GM12873 (cell line): Measurements from ENCODE around the gene SH2D6.

ENCODE experiments used
- TF ChIP-seq, protein P1 (sequence below): IDR thresholded peaks from 2 replicates; pipeline ENCODE4 v1.5.1; 2012; ENCODE audit warnings: low read depth, mild to moderate bottlenecking, moderate library complexity, low read length, control low read depth; ENCODE audit not compliant: insufficient read depth; ENCODE audit errors: missing control alignments

The SH2D6 gene

DNA sequence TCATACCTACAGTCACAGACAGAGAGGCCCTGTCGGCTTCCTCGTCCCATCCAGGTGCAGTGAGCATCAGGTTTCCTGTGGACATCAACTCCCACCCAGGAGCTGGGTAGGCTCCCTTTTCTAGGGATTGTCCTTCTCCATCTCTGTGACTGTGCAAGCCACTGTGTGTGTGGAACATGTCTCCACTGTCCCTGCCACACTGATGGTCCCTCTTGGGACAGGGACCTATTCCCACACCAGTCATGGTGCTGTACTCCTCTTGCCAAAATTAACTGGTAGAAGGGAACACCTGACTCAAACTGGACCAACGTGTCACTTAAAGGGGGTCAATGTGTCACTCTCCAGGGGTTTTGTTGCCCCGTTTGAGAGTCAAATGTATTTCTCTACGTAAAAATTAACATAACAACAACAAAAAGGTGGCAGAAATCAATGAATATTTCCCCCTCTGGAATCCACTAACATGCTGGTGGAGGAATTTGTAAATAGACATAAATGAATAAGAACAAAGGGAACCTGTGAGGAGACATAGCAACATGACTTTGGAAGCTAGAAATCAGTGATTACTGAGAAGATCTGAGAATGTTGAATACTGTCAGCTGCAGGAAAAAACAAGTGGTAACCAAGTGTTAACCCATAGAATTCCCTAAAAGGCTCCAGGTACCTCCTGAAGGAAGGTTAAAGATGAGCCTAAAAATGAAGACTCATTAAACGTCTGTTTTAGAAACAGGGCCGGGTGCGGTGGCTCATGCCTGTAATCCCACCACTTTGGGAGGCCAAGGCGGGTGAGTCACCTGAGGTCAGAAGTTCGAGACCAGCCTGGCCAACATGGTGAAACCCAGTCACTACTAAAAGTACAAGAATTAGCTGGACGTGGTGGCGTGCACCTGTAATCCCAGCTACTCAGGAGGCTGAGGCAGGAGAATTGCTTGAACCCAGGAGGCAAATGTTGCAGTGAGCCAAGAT is 40.4 kb downstream of the SH2D6 start:
- TF ChIP-seq, protein P1, sequence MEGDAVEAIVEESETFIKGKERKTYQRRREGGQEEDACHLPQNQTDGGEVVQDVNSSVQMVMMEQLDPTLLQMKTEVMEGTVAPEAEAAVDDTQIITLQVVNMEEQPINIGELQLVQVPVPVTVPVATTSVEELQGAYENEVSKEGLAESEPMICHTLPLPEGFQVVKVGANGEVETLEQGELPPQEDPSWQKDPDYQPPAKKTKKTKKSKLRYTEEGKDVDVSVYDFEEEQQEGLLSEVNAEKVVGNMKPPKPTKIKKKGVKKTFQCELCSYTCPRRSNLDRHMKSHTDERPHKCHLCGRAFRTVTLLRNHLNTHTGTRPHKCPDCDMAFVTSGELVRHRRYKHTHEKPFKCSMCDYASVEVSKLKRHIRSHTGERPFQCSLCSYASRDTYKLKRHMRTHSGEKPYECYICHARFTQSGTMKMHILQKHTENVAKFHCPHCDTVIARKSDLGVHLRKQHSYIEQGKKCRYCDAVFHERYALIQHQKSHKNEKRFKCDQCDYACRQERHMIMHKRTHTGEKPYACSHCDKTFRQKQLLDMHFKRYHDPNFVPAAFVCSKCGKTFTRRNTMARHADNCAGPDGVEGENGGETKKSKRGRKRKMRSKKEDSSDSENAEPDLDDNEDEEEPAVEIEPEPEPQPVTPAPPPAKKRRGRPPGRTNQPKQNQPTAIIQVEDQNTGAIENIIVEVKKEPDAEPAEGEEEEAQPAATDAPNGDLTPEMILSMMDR = no peak

GRCh38 chr2:85459771-85460170 is 41.3 kb downstream of the SH2D6 start:
- TF ChIP-seq, protein P1 = no peak

- TF ChIP-seq, protein P1 = no peak
Measured at GRCh38 chr2:85462322-85462721, 43.8 kb downstream of the SH2D6 start.

DNA sequence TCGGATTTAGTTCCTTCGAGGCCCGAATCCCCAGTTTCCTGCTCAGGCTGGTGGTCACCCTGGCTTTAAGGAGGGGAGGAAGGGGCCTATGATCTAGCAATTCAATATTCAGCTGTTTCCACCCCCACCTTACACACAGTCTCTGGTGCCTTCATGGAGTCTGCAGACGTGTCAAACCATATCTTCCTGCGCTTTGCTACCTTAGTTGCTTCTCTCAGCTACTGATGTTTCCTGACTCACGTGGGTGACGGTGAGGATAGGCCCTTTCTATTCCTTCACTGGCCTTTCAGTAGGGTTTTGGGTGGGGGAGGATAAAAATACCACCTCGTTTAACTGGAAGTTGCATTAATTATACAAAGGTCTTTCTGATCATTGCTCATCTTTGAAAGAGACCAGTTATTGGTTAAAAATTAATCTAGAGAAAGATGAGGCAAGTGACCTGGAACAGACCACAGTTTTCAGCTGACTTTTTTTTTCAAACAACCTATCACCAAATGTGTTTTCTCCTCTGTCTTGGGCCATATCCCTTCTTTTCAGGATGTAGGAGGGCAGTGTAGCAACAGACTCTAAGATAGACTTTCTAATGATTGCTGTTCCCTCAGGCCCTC is 49.7 kb downstream of the SH2D6 start:
- TF ChIP-seq, protein P1 = no peak

DNA sequence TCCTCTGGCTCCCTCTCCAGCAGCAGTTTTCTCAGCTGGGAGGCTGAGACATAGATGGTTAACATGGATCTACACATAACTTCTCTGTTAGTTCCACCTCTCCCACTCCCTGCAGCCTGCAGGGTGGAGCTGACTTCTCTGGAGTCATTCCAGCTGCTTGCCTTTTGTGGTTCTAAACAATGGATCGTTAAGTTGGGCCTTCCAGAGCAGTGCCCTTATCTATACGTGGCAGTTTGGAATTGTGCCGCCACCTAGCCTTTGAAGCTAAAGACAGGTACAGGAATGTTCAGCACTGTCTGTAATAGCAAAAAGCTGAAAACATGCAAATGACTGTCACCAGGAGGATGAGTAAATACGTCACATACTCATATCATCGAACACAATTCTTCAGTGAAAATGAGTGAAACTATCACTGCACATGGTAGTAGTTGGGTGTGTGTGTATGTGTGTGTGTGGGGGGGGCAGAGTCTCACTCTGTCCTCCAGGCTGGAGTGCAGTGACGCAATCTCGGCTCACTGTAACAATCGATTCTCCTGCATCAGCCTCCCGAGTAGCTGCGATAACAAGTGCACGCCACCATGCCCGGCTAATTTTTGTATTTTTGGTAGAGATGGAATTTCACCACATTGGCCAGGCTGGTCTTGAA is 50.3 kb downstream of the SH2D6 start:
- TF ChIP-seq, protein P1 = no peak

- TF ChIP-seq, protein P1 = no peak
Measured at GRCh38 chr2:85470850-85471800, 52.6 kb downstream of the SH2D6 start.
